ENCODE data around the gene ZAR1.

DNA sequence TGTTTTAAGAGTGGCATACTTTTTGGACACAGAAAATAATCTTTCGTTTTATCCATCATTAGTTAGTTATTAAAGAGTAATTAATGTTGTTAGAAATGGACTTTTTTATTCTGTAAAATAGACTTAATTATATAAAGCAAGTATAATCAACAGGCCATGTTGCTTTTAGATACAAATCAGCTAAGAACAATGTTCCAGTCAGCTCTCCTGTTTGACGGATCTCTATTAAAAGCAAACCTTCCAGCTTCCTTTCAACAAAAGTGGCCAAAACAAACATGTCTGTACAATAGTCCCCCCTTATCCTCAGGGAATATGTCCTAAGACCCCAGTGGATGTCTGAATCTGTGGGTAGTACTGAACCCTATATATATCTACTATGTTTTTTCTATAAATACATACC, 11.8 kb upstream of the ZAR1 start:
- TF ChIP-seq EZH2 (IDR thresholded peaks at IDR 0.05; ENCODE audit: borderline replicate concordance): no peak
- TF ChIP-seq, protein P1, sequence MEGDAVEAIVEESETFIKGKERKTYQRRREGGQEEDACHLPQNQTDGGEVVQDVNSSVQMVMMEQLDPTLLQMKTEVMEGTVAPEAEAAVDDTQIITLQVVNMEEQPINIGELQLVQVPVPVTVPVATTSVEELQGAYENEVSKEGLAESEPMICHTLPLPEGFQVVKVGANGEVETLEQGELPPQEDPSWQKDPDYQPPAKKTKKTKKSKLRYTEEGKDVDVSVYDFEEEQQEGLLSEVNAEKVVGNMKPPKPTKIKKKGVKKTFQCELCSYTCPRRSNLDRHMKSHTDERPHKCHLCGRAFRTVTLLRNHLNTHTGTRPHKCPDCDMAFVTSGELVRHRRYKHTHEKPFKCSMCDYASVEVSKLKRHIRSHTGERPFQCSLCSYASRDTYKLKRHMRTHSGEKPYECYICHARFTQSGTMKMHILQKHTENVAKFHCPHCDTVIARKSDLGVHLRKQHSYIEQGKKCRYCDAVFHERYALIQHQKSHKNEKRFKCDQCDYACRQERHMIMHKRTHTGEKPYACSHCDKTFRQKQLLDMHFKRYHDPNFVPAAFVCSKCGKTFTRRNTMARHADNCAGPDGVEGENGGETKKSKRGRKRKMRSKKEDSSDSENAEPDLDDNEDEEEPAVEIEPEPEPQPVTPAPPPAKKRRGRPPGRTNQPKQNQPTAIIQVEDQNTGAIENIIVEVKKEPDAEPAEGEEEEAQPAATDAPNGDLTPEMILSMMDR (IDR thresholded peaks at IDR 0.05; ENCODE audit: poor library complexity): no peak

Measured in hepatocyte (in vitro differentiated cells).